ENCODE data around the gene LYPLAL1.
"Not testable (repeated sequence)": the region's sequence is repeated elsewhere in the genome, so short reads cannot be mapped to it uniquely, and the experiment has no call there.

The LYPLAL1 gene

DNA sequence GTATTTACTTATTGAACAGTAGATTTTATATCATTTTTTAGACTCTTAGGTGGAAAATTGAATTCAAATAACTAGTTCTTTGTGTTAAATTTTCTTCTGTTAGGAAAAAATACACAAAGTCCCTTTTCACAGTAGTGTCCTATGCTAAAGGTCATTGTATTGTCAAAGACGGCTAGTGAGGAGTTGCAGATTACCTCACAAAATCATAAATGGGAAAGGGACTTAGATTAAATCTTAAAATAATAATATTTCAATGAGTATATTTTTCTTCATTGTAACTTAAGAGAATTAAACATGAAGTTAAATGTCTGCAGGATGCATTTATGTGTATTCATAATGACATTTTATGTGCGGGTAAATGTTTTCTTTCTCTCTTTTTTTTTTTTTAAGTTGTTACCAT lies 32.7 kb downstream of the LYPLAL1 start:
- DNase-seq (ENCODE audit: insufficient read length, low spot score) (no peak), FAIRE-seq (no peak)

DNA sequence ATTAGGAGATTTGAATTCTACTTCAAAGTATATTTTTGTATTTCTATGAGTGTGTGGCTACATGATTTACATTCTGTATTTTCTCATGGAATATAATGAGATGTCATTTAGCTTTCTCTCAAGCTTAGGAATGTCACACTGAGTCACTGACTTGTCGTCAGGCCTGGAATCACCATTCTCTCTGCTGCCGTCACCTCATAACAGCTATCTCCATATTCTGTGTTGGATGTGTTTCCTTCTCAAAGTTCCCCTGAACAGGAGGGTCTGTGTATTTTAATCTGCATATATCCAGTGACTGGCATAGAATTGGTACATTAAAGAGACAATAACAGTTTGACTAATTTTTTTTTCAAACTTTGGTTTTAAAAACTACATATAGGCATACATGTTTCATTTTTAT lies 35.9 kb downstream of the LYPLAL1 start:
- DNase-seq (ENCODE audit: insufficient read length, low spot score) (no peak), FAIRE-seq (no peak)

DNA sequence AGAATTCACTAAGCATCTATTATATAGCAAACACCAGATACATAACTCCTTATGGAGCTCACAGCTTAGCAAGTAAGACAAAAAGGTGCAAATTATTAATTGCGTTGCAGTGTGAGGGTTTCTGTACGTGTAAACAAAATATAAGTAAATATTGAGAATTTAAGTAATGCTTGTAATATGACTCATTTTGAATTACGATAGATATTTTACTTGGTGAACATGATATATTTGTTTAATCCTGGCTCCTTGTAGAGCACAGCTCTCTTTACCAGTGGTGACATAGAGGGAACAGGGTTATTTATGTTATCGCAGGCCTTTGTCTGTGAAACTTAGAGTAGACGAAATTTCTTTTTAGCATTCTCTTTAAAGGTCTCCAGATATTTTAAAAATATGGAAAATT lies 36.4 kb downstream of the LYPLAL1 start:
- FAIRE-seq = no peak

DNA sequence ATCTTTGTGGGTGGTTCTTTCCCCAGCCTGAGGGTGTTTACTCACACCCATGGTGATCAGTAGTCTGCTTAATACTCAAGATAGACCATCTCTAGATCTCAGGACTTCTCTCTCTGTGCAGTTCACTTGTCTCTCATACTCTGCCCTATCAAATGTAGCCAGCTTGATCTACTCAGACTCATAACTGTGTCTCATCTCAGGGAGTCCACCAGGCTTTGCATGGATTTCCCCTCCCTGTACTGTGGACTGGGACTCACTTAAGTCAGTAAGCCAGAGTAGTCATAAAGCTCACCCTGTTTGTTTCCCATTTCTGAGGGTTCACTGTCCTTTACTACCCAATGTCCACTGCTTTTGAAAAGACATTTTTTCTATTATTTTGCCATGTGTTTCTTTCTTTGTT lies 41.8 kb downstream of the LYPLAL1 start:
- no peak for DNase-seq (ENCODE audit: insufficient read length, low spot score)
- no peak for FAIRE-seq

More for the DNA sequence above, 36.4 kb downstream of the LYPLAL1 start:
- DNase-seq (ENCODE audit: insufficient read length, low spot score) = no peak

DNA sequence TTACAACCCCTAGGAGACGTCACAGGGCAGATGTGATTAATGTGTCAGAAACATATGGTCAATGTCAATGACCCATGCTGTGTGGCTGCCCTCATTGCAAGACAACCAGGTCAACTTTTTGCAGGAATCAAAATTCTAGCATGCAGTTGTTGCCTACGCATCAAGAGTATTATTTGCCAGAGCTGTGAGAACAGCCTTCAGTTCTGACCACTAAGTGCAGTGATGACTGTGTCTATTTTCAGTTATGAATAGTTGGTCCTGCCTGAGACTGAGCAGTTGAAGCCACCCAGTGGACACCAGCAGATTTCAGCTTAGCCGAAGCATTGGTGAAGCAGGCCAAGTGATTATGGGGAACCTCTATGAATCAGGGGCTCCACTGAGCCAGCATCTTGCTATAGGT lies 47.3 kb downstream of the LYPLAL1 start:
- no peak for DNase-seq (ENCODE audit: insufficient read length, low spot score)
- no peak for FAIRE-seq

DNA sequence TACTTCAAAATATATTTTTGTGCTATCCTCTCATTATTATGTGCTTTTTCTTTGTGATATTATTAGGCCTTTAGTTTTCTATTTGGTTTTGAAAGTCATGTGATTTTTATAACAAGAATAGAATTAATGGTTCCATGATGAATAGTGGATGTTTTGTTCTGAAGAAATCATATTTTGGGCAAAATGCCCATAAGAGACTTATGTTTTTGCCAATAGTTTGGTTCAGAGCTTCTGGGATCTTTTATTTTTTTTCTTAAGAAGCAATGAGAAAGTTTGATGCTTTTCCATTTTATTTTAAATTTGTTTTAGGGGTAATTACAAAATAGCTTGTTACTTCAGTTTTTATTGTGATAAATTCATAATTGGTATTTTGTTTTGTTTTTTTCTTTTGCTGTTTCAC lies 49.8 kb downstream of the LYPLAL1 start:
- FAIRE-seq (no peak), DNase-seq (ENCODE audit: insufficient read length, low spot score) (no peak)

GRCh38 chr1:219226196-219226595 lies 52.5 kb downstream of the LYPLAL1 start:
- DNase-seq (ENCODE audit: insufficient read length, low spot score) = no peak
- FAIRE-seq = no peak

DNA sequence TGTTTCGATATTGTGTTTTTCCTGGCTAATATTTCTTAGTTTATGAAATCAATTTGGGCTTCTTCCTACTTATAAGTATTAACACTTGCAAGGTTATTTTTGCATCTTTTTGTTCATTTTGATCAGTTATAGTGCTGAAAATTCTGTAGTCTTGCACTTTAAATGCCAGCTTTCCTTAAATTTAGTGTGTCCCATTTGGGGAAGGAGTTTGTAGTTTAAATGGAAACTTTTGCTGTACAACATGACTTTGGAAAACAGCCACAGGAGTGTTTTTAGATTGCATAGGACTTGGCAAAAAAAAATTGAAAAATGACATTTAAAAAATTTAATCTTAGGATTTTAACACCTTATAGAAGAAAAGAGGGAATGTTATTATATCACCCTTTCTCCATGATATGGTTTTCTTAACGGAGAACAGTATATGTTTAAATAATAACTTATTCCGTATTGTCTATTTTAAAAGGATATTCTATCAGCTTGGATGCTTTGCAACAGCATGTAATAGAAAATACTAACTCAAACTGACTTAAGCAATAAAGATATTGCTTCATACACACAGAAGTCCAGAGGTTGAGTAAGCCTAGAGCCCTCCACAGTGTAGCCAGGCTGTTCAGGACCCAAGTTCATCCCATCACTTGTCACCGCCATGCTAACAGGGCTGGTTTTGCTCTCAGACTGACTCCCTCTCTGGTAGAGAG lies 53.8 kb downstream of the LYPLAL1 start:
- FAIRE-seq = no peak
- no peak for DNase-seq (ENCODE audit: insufficient read length, low spot score)

DNA sequence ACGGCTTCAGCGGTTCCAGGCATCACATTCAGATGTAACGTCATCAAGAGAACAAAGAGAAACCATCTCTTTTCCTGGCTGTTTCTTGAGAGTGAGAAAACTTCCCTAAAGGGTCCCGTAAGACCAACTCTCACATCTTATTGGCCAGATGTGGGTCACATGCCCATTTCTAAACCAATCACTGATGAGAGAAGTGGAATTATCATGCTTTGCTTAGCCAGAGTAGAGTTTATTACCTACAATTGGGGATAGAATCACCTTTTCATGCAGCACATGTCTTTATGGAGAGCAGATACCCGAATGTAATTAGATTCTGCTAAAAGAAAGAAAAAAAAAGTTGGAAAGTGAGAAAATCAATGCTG lies 54.4 kb downstream of the LYPLAL1 start:
- DNase-seq (ENCODE audit: insufficient read length, low spot score) (no peak), FAIRE-seq (no peak)

DNA sequence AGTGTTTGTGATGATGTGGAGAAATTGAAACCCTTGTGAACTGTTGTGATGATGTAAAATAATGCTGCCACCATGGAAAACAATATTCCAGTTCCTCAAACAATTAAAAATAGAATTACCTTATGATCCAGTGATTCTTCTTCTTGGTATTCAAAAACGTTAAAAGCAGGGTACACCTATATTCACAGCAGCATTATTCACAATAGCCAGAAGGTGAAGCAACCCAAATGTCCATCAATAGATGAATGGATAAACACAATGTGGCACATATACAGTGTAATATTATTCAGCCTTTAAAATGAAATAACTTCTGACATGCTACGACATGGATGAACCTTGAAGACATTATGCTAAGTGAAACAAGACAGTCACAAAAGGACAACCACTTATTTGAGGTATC lies 59.2 kb downstream of the LYPLAL1 start:
- FAIRE-seq (no peak), DNase-seq (ENCODE audit: insufficient read length, low spot score) (no peak)

GRCh38 chr1:219235903-219236481 lies 62.3 kb downstream of the LYPLAL1 start:
- no peak for FAIRE-seq
- no peak for DNase-seq (ENCODE audit: insufficient read length, low spot score)

DNA sequence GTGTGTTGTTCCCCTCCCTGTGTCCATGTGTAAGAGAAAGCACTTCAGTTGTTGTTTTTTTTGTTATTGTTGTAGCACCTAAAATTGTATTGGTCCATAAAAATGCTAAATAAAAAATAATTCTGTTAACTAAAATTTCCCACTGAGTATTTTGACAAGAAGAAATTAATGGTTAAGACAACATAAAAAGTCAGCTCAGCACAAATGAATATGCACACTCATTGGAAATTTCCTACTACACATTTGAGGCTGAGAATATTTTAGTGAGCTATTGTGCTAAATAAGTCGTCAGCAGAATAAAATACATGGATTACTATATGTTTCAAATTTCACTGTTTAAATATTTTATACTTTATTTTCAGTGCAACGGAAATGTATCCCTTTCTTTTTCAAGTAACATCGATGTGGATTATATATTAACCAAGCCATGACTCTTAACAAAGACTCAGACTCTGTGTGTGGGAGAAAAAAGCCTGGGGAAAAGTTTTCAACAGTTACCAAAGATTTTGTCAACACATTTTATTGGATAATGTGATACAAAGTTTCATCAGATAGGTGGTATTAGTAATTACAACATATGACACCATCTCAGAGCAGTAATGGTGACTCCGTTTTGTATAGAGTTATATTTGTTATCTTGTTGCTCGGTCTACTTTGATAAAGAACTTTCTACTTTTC lies 63.4 kb downstream of the LYPLAL1 start:
- DNase-seq (ENCODE audit: insufficient read length, low spot score) (no peak), FAIRE-seq (no peak)

GRCh38 chr1:219239518-219239917 lies 65.8 kb downstream of the LYPLAL1 start:
- no peak for FAIRE-seq
- no peak for DNase-seq (ENCODE audit: insufficient read length, low spot score)

DNA sequence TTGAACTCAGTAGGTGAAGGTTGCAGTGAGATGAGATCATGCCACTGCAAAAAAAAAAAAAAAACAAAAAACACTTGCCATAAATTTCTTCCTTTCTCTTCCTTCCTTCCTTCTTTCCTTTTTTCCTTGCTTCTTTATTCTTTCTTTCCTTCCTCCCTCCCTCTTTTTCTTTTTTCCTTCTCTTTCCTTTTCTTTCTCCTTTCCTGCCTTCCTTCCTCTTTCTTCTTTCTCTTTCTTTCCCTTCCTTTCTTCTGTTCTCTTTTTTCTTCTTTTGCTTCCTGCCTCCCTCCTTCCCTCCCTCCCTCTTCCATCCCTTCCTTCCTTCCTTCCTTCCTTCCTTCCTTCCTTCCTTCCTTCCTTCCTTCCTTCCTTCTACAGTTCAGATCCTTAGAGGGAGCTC lies 71.2 kb downstream of the LYPLAL1 start:
- no peak for FAIRE-seq
- no peak for DNase-seq (ENCODE audit: insufficient read length, low spot score)

DNA sequence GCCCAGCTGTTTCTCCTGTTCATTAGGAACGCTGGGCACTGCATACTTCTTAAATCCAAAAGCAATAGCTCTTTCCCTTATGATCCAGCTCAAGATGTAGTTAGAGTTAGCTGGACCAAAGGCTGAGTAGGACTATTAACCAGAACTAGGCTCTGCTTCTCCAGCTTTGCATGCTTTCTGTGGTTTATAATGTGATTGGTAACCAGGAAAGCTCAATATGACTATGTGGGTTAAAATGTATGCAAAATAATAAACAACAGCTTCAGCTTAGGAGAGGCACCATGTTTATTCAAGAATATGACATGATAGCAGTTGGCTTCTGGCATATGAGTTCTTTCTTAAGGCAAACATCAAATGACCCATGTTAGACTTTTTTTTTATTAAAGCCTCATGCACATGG lies 73.8 kb downstream of the LYPLAL1 start:
- FAIRE-seq = no peak
- DNase-seq (ENCODE audit: insufficient read length, low spot score) = no peak

DNA sequence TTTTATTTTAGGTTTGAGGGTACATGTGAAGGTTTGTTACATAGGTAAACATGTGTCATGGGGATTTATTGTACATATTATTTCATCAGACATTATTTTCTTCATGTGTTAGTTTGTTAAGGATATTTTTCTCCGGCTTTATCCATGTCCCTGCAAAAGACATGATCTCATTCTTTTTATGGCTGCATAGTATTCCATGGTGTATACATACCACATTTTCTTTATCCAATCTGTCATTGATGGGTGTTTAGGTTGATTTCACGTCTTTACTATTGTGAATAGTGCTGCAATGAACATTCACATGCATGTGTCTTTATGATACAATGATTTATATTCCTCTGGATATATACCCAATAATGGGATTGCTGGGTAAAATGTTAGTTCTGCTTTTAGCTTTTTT lies 76.8 kb downstream of the LYPLAL1 start:
- FAIRE-seq; DNase-seq (ENCODE audit: insufficient read length, low spot score): not testable (repeated sequence)

GRCh38 chr1:219257751-219258150 lies 84.1 kb downstream of the LYPLAL1 start:
- DNase-seq (ENCODE audit: insufficient read length, low spot score) = no peak
- no peak for FAIRE-seq

DNA sequence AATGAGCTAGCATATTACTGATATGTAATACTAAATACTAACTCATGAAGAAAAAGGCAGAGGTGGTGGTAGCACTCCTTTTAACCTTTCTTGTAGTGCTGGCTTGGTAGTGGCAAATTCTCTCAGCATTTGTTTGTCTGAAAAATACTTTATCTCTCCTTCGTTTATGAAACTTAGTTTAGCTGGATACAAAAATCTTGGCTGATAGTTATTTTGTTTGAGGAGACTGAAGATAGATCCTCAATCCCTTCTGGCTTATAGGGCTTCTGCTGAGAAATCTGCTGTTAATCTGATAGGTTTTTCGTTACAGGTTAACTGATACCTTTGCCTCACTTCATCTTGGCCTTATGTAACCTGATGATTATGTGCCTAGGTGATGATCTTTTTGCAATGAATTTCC lies 87.8 kb downstream of the LYPLAL1 start:
- no peak for FAIRE-seq
- DNase-seq (ENCODE audit: insufficient read length, low spot score) = no peak

Data from HTR-8/SVneo (cell line).